Raji (cell line): Measurements from ENCODE around the gene NRG3.

Source experiments
- POLR2A ChIP-seq: IDR thresholded peaks from 2 replicates; pipeline ENCODE4 v1.6.1; 2011; ENCODE audit warnings: low read depth, low read length, control low read depth; ENCODE audit not compliant: insufficient read depth

NRG3 gene

GRCh38 chr10:81969136-81969535 is 94.1 kb downstream of the NRG3 start:
- TF ChIP-seq POLR2A, result no peak

- TF ChIP-seq POLR2A, result no peak
These were observed 103.2 kb downstream of the NRG3 start for GRCh38 chr10:81978238-81978637.

DNA sequence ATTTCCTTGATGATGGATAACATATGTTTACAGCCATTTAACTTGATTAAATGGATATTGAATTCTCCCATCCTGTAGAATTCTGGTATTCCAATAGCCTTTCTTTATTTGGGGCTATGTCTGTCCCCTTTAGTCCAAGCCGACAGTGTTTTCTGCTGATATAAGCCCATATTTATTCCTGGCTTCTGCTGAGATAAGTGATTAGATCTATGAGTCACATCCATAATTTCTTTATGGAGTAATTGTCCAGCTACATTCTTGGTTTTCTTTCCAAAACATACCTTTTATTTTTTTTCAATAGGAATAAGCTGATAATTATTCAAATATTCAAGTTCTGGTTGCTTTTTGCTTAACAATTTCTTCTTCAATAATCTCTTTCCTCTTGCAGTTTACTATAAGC is 106.7 kb downstream of the NRG3 start:
- no peak for TF ChIP-seq POLR2A

DNA sequence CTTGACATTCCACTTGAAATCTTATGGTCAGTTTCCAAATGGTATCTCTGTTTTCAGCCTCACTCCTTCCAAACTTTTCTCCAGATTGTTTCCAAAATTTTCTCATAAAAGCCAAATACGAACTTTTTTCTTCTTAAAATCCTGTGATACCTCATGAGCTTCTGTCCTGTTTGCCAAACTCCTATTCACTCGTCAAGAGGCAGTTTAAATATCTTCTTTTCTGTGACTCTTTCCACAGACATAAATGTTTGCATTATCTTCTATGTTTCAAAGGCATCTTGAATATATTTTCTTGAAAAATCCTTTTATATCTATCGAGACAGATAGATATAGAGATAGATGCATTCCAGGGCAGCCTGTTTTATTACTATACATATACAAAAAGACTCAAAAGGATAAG is 109.4 kb downstream of the NRG3 start:
- no peak for TF ChIP-seq POLR2A

DNA sequence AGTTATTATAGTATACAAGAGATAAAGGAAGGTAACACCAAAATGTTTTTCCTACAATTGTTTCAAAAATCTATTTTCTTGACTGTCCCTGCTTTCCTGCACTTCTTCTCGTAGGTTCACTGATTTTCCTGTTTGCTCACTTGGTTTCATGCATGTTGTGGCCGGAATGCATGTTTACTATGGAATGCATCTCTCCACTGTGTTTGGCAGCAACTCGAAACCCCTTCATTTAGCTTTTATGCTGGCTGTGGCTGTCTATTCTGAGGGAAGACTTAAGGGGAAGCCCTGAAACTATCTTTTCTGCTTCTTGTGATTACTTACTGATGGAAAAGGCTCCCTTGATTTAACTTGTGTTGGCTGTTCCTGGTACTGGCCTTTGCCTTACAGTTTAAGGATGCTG is 120.3 kb downstream of the NRG3 start:
- TF ChIP-seq POLR2A, result no peak

- TF ChIP-seq POLR2A, result no peak
These were observed 121.9 kb downstream of the NRG3 start for GRCh38 chr10:81996927-81997326.

- no peak for TF ChIP-seq POLR2A
These were observed 146.0 kb downstream of the NRG3 start for GRCh38 chr10:82020999-82021398.

GRCh38 chr10:82027711-82028110 is 152.7 kb downstream of the NRG3 start:
- TF ChIP-seq POLR2A, result no peak

DNA sequence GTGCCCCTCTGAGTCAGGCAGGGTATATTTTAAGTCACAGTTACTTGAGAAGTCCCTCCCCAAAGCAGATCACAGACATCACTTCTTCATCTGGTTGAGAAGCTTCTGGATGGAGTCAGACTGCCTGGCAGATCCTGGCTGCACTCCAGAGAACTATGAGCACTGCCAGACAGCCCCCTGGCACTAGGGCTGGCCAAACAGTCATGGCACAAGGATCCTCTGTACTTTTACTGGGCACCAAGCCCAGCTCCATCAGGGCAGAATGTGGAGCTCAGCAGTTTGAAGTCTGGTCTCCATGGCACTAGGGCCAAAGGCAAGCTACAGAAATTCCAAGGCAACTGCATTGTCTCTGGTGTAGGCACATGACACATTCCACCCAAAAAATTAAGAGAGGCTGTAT is 162.1 kb downstream of the NRG3 start:
- TF ChIP-seq POLR2A, result no peak

DNA sequence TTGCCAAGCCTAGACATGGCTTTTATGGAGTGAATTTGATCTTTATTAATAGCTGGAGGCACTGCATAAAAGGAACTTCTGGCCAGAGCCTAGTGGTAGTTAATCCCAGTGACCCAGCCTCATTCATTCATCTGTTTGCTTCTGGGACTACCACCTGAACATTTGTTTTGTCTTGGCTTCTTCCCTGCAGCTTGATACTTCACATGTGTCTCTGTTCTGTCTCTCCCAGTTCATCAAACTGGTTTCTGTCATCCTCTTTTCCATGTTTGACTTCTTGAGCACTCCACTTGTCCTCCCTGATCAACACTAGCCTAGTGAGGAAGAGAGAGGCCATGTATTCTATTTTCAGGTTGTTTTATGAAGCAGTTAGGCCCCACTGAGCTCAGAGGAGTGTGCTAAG is 163.6 kb downstream of the NRG3 start:
- TF ChIP-seq POLR2A, result no peak

DNA sequence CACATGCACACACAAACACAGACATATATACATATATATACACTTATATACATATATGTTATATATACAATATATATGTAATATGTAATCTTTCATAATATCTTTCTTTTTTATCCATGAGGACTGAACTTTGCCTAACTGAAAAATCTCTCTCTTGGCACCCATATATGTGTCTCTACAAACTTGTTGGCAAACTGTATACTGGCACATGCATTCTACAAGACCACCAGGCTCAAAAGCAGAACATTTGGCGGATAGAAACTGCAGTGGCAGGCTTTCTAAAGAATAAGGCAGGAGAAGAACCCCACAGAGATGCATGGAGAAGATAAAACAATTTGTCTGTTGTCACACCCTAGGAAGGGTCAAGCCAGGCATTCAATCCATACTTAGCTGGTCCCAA is 165.3 kb downstream of the NRG3 start:
- no peak for TF ChIP-seq POLR2A

DNA sequence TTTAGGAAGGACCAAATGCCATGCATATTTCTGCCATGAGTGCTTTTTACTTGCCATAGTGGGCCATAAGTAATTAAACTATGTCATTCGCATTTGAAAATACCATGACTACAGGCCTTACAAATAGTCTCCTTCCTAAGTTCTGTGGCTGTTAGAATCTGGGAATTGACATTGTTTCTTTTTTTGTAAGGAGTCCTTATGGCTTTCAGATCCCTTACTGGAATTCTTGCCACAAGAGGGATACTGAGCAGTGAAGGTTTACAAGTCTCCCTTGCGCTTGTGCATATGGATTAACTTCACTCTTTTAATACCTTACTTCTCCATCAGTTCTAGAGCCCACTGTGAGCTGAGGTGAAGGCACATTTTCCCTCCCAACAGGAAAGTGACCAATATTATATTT is 166.0 kb downstream of the NRG3 start:
- TF ChIP-seq POLR2A, result no peak

GRCh38 chr10:82056391-82056790 is 181.4 kb downstream of the NRG3 start:
- no peak for TF ChIP-seq POLR2A

GRCh38 chr10:82068501-82068900 is 193.5 kb downstream of the NRG3 start:
- no peak for TF ChIP-seq POLR2A

GRCh38 chr10:82071231-82071630 is 196.2 kb downstream of the NRG3 start:
- no peak for TF ChIP-seq POLR2A

GRCh38 chr10:82072124-82072523 is 197.1 kb downstream of the NRG3 start:
- no peak for TF ChIP-seq POLR2A

- TF ChIP-seq POLR2A, result no peak
These were observed 200.6 kb downstream of the NRG3 start for GRCh38 chr10:82075605-82076004.

DNA sequence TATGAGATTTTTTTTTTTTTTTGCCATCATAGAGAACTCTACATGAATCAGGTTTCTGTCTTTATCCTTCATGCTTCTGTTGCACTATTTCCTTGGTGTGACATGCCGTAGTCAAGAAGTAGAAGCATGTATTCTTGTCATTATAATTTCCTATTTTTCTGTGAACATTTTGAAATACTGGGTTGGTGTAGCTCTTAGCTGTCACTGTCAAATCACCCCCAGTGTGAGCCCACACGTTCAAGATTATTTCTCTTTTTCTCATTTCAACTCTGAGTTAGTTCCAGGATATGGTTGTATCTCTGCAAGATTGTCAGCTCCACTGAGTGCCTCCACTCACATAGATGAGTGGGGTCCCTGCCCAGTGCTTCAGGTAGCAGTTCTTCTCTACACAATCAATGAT is 209.5 kb downstream of the NRG3 start:
- TF ChIP-seq POLR2A, result no peak

DNA sequence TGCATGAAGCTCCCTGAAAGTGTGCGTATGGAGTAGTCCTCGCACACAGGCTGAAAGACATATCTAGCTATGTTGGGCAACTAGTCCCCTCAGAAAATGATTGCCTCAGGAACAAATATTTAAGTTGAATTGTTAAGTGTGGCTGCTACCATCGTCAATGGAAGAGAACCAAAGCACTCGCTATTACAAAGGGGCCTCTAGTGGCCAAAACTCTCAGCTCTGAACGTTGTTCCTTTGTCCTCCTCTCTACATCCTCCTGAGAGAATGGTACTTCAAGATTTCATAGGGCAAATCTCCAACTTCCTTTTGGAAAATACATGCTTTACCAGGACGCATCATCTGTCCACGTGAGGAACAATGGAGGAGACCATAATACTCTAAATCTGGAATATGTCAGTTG is 209.9 kb downstream of the NRG3 start:
- no peak for TF ChIP-seq POLR2A

- no peak for TF ChIP-seq POLR2A
These were observed 214.3 kb downstream of the NRG3 start for GRCh38 chr10:82089327-82089726.
